Adipocyte (in vitro differentiated cells): Measurements from ENCODE around the gene GMPR2.

Source experiments
- DNase-seq: peaks from one replicate; pipeline ENCODE4 v3.0.0-alpha.2; 2015; ENCODE audit warnings: low read depth
- H3K27me3 ChIP-seq: replicated peaks from 2 replicates; pipeline ENCODE4 v1.7.0; 2013; ENCODE audit warnings: mild to moderate bottlenecking, low read length, moderate library complexity; ENCODE audit not compliant: control insufficient read depth, insufficient read depth
- H3K36me3 ChIP-seq: 2 replicates; pipeline ENCODE4 v1.7.0; 2013; ENCODE audit warnings: low read length, mild to moderate bottlenecking, moderate library complexity; ENCODE audit not compliant: control insufficient read depth, insufficient read depth, severe bottlenecking
- H3K4me1 ChIP-seq: 2 replicates; pipeline ENCODE4 v1.7.0; 2013; ENCODE audit warnings: mild to moderate bottlenecking, low read length, moderate library complexity; ENCODE audit not compliant: control insufficient read depth, insufficient read depth
- H3K4me3 ChIP-seq: 2 replicates; pipeline ENCODE4 v1.7.0; 2013; ENCODE audit warnings: mild to moderate bottlenecking, low read length, moderate library complexity
- H3K9ac ChIP-seq: 2 replicates; pipeline ENCODE4 v1.7.0; 2013; ENCODE audit warnings: mild to moderate bottlenecking, low read length, moderate library complexity
- H3K9me3 ChIP-seq: 2 replicates; pipeline ENCODE4 v1.7.0; 2013; ENCODE audit warnings: mild to moderate bottlenecking, low read length, moderate library complexity; ENCODE audit not compliant: control insufficient read depth

GMPR2 gene

GRCh38 chr14:24266344-24267244, 33.9 kb downstream of the GMPR2 start:
- H3K9me3 ChIP-seq: no peaks in the 10 kb centered on the region
- H3K36me3 ChIP-seq: peaks cover 44% of the 10 kb centered on the region
- H3K4me1 ChIP-seq: peaks cover 5% of the 10 kb centered on the region
- H3K4me3 ChIP-seq: no peak overlapping the region
- no peak overlapping the region for H3K9ac ChIP-seq
- no peak for DNase-seq
- H3K27me3 ChIP-seq: no peaks in the 10 kb centered on the region

GRCh38 chr14:24267516-24267915, 34.8 kb downstream of the GMPR2 start:
- Histone ChIP-seq H3K36me3 (peaks cover 44% of the 10 kb centered on the region), H3K4me3 (no peak overlapping the region), H3K9me3 (no peaks in the 10 kb centered on the region), H3K27me3 (no peaks in the 10 kb centered on the region), H3K9ac (no peak overlapping the region), H3K4me1 (peaks cover 10% of the 10 kb centered on the region)
- no peak for DNase-seq

GRCh38 chr14:24268225-24268624, 35.5 kb downstream of the GMPR2 start:
- H3K9me3 ChIP-seq: no peaks in the 10 kb centered on the region
- H3K4me3 ChIP-seq: no peak overlapping the region
- peaks cover 44% of the 10 kb centered on the region for H3K36me3 ChIP-seq
- no peaks in the 10 kb centered on the region for H3K27me3 ChIP-seq
- peaks cover 10% of the 10 kb centered on the region for H3K4me1 ChIP-seq
- no peak for DNase-seq
- no peak overlapping the region for H3K9ac ChIP-seq

- H3K4me1 ChIP-seq: peaks cover 21% of the 10 kb centered on the region
- H3K27me3 ChIP-seq: no peaks in the 10 kb centered on the region
- no peak overlapping the region for H3K4me3 ChIP-seq
- no peaks in the 10 kb centered on the region for H3K9me3 ChIP-seq
- DNase-seq: no peak
- peaks cover 44% of the 10 kb centered on the region for H3K36me3 ChIP-seq
- no peak overlapping the region for H3K9ac ChIP-seq
These were observed 36.6 kb downstream of the GMPR2 start for GRCh38 chr14:24269368-24269767.

GRCh38 chr14:24269910-24270536, 37.3 kb downstream of the GMPR2 start:
- Histone ChIP-seq H3K4me1 (peaks cover 22% of the 10 kb centered on the region), H3K9me3 (no peaks in the 10 kb centered on the region), H3K36me3 (peaks cover 44% of the 10 kb centered on the region), H3K9ac (no peak overlapping the region), H3K4me3 (no peak overlapping the region), H3K27me3 (no peaks in the 10 kb centered on the region)
- no peak for DNase-seq

GRCh38 chr14:24270537-24271133, 37.9 kb downstream of the GMPR2 start:
- Histone ChIP-seq H3K27me3 (no peaks in the 10 kb centered on the region), H3K4me3 (peak overlapping the region; percentile 97), H3K36me3 (peaks cover 38% of the 10 kb centered on the region), H3K9me3 (no peaks in the 10 kb centered on the region), H3K4me1 (peaks cover 22% of the 10 kb centered on the region), H3K9ac (peak overlapping the region; percentile 99)
- DNase-seq: no peak

- Histone ChIP-seq H3K9ac (peak within 1 kb of the TSS; percentile 99), H3K4me3 (peak within 1 kb of the TSS; percentile 97), H3K4me1 (peaks cover 22% of the 10 kb centered on the region), H3K9me3 (no peaks in the 10 kb centered on the region), H3K27me3 (no peaks in the 10 kb centered on the region), H3K36me3 (peaks cover 33% of the 10 kb centered on the region)
- DNase-seq: peak; percentile 95
These were observed 38.6 kb downstream of the GMPR2 start, which contains the start of gene RABGGTA for GRCh38 chr14:24271134-24271833. TSS of gene RABGGTA (minus strand) at chr14:24271597. CDS start at chr14:24271115, 482 bp downstream.

- no peaks in the 10 kb centered on the region for H3K27me3 ChIP-seq
- H3K9ac ChIP-seq: peak overlapping the region; percentile 99
- H3K4me1 ChIP-seq: peaks cover 22% of the 10 kb centered on the region
- H3K4me3 ChIP-seq: peak overlapping the region; percentile 97
- H3K9me3 ChIP-seq: no peaks in the 10 kb centered on the region
- DNase-seq: no peak
- H3K36me3 ChIP-seq: peaks cover 27% of the 10 kb centered on the region
These were observed 39.1 kb downstream of the GMPR2 start for GRCh38 chr14:24271834-24272263.

GRCh38 chr14:24272467-24272866, 39.7 kb downstream of the GMPR2 start:
- Histone ChIP-seq H3K36me3 (peaks cover 21% of the 10 kb centered on the region), H3K27me3 (no peaks in the 10 kb centered on the region), H3K9ac (no peak overlapping the region), H3K4me3 (no peak overlapping the region), H3K4me1 (peaks cover 28% of the 10 kb centered on the region), H3K9me3 (no peaks in the 10 kb centered on the region)
- no peak for DNase-seq

GRCh38 chr14:24273422-24273998, 40.8 kb downstream of the GMPR2 start:
- DNase-seq: no peak
- Histone ChIP-seq H3K27me3 (no peaks in the 10 kb centered on the region), H3K36me3 (peaks cover 12% of the 10 kb centered on the region), H3K9me3 (no peaks in the 10 kb centered on the region), H3K4me3 (no peak overlapping the region), H3K4me1 (peaks cover 36% of the 10 kb centered on the region), H3K9ac (no peak overlapping the region)
